Measurements from ENCODE around the gene CEP135.

CEP135 gene, protein sequence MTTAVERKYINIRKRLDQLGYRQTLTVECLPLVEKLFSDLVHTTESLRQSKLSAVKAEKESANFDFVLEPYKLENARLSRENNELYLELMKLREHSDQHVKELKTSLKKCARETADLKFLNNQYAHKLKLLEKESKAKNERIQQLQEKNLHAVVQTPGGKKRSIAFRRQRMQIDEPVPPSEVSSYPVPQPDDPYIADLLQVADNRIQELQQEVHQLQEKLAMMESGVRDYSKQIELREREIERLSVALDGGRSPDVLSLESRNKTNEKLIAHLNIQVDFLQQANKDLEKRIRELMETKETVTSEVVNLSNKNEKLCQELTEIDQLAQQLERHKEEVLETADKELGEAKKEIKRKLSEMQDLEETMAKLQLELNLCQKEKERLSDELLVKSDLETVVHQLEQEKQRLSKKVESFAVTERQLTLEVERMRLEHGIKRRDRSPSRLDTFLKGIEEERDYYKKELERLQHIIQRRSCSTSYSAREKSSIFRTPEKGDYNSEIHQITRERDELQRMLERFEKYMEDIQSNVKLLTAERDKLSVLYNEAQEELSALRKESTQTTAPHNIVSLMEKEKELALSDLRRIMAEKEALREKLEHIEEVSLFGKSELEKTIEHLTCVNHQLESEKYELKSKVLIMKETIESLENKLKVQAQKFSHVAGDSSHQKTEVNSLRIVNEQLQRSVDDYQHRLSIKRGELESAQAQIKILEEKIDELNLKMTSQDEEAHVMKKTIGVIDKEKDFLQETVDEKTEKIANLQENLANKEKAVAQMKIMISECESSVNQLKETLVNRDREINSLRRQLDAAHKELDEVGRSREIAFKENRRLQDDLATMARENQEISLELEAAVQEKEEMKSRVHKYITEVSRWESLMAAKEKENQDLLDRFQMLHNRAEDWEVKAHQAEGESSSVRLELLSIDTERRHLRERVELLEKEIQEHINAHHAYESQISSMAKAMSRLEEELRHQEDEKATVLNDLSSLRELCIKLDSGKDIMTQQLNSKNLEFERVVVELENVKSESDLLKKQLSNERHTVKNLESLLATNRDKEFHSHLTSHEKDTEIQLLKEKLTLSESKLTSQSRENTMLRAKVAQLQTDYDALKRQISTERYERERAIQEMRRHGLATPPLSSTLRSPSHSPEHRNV

DNA sequence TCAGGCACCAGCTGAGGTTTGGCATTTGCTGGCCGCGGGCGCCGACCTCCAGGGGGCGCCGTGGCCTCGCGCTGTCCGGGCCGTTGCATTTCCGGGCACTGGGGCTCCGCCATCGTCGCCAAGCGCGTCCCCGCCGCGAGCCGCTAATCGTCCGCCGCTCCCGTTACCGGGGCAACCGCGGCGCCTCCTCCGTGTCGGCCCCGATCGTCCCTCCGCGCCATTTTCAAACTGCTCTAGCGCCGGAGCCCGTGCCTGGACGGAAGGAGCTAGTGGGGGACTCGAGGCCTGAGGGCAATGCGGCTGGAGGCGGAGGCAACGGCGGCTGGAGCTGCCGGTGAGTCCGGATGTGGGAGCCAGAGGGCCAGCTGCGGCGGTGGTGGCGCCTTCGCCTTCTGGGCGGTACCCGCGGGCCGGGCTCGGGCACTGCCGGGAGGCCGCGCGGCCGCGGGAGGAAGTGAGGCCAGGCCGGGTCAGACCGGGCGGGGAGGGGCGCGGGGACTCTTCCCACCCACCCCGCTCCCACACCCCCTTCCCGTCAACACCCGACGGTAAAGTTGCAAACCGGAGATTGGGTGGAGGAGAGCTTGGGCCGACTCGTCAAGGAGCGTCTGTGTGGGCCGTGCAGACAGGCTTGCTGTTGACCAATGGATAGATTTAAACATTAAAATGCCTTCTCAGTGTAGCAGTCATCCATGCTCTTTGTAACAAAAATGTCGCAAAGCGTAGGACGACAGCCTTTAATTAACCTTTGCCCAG is at the start of gene CEP135:
TSS of gene CEP135 (plus strand) at position 220 of the 756 bp plus-strand sequence. CDS start 3,186 bp downstream, outside the sequence.
- Histone ChIP-seq H3K4me1 (ENCODE audit: control insufficient read depth, insufficient read depth, low read length) (peaks cover 8% of the 10 kb centered on the region), H3K27me3 (ENCODE audit: control insufficient read depth, insufficient read depth, low read length) (no peaks in the 10 kb centered on the region), H3K9ac (ENCODE audit: low read length) (peak within 1 kb of the TSS; percentile 67), H3K36me3 (ENCODE audit: control insufficient read depth, insufficient read depth, low read length) (no peaks in the 10 kb centered on the region), H3K4me3 (ENCODE audit: low read length) (peak within 1 kb of the TSS; percentile 48), H3K9me3 (ENCODE audit: control insufficient read depth, low read length) (no peaks in the 10 kb centered on the region)

DNA sequence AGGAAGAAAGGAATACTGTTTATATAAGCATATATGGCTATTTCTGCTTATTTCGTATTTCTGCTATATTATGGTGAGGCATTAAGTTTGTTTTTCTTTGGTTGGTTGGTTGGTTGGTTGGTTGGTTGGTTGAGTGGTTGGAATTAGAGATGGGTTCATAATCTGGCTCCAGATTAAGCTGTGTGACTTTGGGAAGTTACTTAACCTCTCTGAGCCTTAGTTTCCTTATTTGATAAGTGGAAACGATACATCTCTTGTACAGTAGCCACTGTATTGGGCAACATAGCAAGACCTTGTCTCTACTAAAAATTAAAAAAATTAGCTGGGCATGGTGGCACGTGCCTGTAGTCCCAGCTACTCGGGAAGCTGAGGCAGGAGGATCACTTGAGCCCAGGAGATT is 46.1 kb upstream of the CEP135 start:
- Histone ChIP-seq H3K9ac (ENCODE audit: low read length) (no peak overlapping the region), H3K36me3 (ENCODE audit: control insufficient read depth, insufficient read depth, low read length) (peaks cover 3% of the 10 kb centered on the region), H3K27me3 (ENCODE audit: control insufficient read depth, insufficient read depth, low read length) (no peaks in the 10 kb centered on the region), H3K9me3 (ENCODE audit: control insufficient read depth, low read length) (no peaks in the 10 kb centered on the region), H3K4me1 (ENCODE audit: control insufficient read depth, insufficient read depth, low read length) (no peaks in the 10 kb centered on the region), H3K4me3 (ENCODE audit: low read length) (no peak overlapping the region)

DNA sequence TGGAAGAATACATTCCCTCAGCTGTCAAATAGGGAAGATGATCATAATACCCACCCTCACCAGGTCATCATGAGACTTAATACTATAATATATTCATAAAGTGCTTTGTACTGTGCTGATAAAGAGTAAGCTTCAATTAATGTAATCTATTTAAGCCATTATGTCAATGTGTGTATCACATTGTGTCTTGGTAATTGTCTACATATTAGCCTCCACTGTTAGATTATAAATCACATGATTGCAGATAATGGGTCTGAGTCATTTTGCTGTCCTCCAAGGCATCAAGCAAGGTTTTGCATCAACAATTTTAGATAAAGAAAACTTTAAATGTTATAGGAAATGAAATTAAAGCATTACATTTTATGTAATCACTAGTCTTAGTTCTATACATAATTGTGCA is 45.2 kb upstream of the CEP135 start:
- no peaks in the 10 kb centered on the region for H3K27me3 ChIP-seq (ENCODE audit: control insufficient read depth, insufficient read depth, low read length)
- H3K9ac ChIP-seq (ENCODE audit: low read length), result no peak overlapping the region
- H3K4me3 ChIP-seq (ENCODE audit: low read length), result no peak overlapping the region
- H3K9me3 ChIP-seq (ENCODE audit: control insufficient read depth, low read length), result no peaks in the 10 kb centered on the region
- H3K36me3 ChIP-seq (ENCODE audit: control insufficient read depth, insufficient read depth, low read length), result peaks cover 3% of the 10 kb centered on the region
- no peaks in the 10 kb centered on the region for H3K4me1 ChIP-seq (ENCODE audit: control insufficient read depth, insufficient read depth, low read length)

DNA sequence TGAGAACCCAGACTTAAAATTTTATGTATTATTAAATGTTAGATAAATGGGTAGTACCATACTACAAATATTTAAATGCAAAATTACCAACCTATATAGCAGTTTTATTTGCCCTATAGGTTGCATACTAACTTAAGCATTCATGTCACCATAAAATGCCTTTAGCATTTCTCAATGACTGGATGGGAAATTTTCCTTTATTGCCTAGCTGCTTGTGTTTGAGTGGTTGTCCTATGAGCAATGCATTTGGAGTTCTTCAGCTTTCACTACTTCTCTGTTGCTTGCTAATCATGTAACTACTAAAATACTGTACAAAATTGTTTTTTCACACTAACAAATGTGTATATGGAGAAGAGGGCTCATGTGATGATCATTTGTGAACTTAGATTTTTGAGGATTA is 44.2 kb upstream of the CEP135 start:
- Histone ChIP-seq H3K9ac (ENCODE audit: low read length) (no peak overlapping the region), H3K9me3 (ENCODE audit: control insufficient read depth, low read length) (no peaks in the 10 kb centered on the region), H3K36me3 (ENCODE audit: control insufficient read depth, insufficient read depth, low read length) (peaks cover 3% of the 10 kb centered on the region), H3K4me1 (ENCODE audit: control insufficient read depth, insufficient read depth, low read length) (no peaks in the 10 kb centered on the region), H3K4me3 (ENCODE audit: low read length) (no peak overlapping the region), H3K27me3 (ENCODE audit: control insufficient read depth, insufficient read depth, low read length) (no peaks in the 10 kb centered on the region)

DNA sequence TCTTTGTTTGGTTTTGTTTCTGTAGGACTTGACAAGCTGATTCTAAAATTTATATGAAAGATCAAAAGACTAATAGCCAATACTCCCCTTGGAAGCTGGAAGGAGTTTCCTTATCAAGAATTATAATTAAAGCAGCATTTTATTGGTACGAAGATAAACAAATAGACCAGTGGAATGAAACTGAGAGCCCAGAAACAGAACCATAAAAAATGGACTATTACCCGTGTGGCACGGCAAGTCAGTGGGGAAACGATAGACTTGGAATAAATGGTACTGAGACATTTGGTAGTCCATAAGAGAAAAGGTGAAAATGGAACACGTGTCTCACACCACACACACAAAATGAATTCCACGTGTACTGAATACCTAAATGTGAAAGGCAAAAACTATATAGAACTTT is 42.4 kb upstream of the CEP135 start:
- no peak overlapping the region for H3K4me3 ChIP-seq (ENCODE audit: low read length)
- H3K27me3 ChIP-seq (ENCODE audit: control insufficient read depth, insufficient read depth, low read length), result no peaks in the 10 kb centered on the region
- H3K36me3 ChIP-seq (ENCODE audit: control insufficient read depth, insufficient read depth, low read length), result peaks cover 3% of the 10 kb centered on the region
- H3K4me1 ChIP-seq (ENCODE audit: control insufficient read depth, insufficient read depth, low read length), result no peaks in the 10 kb centered on the region
- no peaks in the 10 kb centered on the region for H3K9me3 ChIP-seq (ENCODE audit: control insufficient read depth, low read length)
- no peak overlapping the region for H3K9ac ChIP-seq (ENCODE audit: low read length)

DNA sequence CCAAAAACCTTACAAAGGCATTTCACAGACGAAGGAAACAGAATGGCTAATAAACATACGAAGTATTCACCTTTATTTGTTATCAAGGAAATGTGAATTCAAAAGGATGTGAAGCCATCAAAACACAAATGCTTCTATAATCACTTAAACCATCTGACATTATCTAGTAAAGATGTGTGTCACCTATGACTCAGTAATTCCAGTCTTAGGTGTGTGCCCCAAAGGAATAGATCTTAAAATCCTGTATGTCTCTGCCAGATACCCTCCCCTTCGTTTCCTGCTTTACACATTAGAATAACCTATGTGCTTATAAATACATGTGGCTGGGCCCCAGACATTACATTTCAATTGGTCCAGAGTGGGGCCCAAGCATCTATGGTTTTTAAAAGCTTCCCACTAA is 41.8 kb upstream of the CEP135 start:
- no peaks in the 10 kb centered on the region for H3K27me3 ChIP-seq (ENCODE audit: control insufficient read depth, insufficient read depth, low read length)
- no peak overlapping the region for H3K9ac ChIP-seq (ENCODE audit: low read length)
- no peak overlapping the region for H3K4me3 ChIP-seq (ENCODE audit: low read length)
- no peaks in the 10 kb centered on the region for H3K4me1 ChIP-seq (ENCODE audit: control insufficient read depth, insufficient read depth, low read length)
- no peaks in the 10 kb centered on the region for H3K9me3 ChIP-seq (ENCODE audit: control insufficient read depth, low read length)
- H3K36me3 ChIP-seq (ENCODE audit: control insufficient read depth, insufficient read depth, low read length), result peaks cover 3% of the 10 kb centered on the region

DNA sequence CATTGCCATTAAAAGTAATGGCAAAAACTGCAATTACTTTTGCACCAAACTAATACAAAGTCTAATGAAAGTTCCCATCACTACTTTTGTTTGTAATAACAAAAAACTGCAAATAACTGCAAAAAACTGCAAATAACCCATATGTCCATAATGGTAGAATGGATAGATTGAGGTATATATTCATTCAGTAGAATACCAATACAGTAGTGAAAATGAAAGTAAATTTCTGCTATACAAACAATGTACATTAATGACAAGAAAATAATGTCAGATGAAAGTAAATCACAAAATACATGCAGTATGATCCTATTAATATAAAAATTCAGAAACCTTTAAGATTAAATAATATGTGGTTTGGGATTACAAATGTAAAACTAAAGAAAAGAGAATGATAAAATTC is 41.3 kb upstream of the CEP135 start:
- Histone ChIP-seq H3K9ac (ENCODE audit: low read length) (no peak overlapping the region), H3K4me1 (ENCODE audit: control insufficient read depth, insufficient read depth, low read length) (no peaks in the 10 kb centered on the region), H3K36me3 (ENCODE audit: control insufficient read depth, insufficient read depth, low read length) (peaks cover 3% of the 10 kb centered on the region), H3K9me3 (ENCODE audit: control insufficient read depth, low read length) (no peaks in the 10 kb centered on the region), H3K4me3 (ENCODE audit: low read length) (no peak overlapping the region), H3K27me3 (ENCODE audit: control insufficient read depth, insufficient read depth, low read length) (no peaks in the 10 kb centered on the region)

DNA sequence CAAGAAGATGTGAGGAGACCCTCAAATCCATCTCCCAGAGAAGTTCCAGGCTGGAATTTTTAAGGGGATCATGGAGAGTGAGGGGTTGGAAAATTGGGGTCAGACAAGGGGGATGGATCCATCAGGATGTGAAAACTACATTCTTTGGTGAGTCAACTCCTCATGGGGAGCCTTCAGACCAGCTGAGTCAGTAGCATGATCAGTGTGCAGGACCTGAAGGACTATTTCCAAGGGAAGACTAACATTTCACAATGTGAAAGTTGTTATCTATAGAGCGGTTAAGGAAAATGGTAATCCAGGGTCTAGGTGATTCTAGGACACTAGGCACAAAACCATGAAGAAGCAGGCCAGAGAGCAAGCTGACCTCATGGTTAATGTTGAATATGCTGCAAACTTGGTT is 38.6 kb upstream of the CEP135 start:
- Histone ChIP-seq H3K27me3 (ENCODE audit: control insufficient read depth, insufficient read depth, low read length) (no peaks in the 10 kb centered on the region), H3K9ac (ENCODE audit: low read length) (no peak overlapping the region), H3K4me1 (ENCODE audit: control insufficient read depth, insufficient read depth, low read length) (no peaks in the 10 kb centered on the region), H3K9me3 (ENCODE audit: control insufficient read depth, low read length) (no peaks in the 10 kb centered on the region), H3K4me3 (ENCODE audit: low read length) (no peak overlapping the region), H3K36me3 (ENCODE audit: control insufficient read depth, insufficient read depth, low read length) (no peaks in the 10 kb centered on the region)

DNA sequence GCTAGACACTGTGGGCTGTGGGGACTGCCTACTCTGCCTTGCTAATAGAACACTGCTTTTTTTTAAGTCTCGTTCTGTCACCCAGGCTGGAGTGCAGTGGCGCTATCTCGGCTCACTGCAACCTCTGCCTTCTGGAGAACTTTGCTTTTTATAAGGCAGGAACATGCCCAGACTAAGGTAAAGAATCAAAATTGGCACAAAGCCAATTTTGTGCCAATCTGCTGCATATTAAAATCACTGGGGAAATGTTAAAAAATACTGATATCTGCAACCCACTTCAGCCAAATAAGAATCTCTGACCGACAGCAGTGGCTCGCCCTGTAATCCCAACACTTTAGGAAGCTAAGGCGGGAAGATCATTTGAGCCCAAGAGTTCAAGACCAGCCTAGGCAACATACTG is 36.5 kb upstream of the CEP135 start:
- Histone ChIP-seq H3K4me1 (ENCODE audit: control insufficient read depth, insufficient read depth, low read length) (no peaks in the 10 kb centered on the region), H3K9me3 (ENCODE audit: control insufficient read depth, low read length) (no peaks in the 10 kb centered on the region), H3K9ac (ENCODE audit: low read length) (no peak overlapping the region), H3K27me3 (ENCODE audit: control insufficient read depth, insufficient read depth, low read length) (no peaks in the 10 kb centered on the region), H3K36me3 (ENCODE audit: control insufficient read depth, insufficient read depth, low read length) (no peaks in the 10 kb centered on the region), H3K4me3 (ENCODE audit: low read length) (no peak overlapping the region)

DNA sequence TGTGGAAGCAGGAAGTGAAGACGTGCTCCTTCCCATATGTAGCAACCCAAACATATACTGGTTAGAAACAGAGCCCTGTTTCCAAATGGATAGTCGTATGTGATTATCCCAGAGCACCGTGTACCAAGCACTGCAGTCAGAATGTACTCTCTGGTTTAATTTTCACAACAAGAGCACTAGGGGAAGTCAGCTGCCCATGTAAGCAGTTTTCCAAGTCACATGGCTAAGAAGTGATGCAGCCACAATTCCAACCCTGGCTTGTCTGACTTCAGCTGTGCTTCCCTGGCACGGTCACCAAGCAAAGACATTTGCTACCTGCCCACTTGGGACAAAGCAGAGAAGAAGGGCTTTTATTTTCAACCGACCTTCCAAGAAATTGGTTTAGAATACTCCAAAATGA is 28.2 kb upstream of the CEP135 start:
- Histone ChIP-seq H3K27me3 (ENCODE audit: control insufficient read depth, insufficient read depth, low read length) (no peaks in the 10 kb centered on the region), H3K9me3 (ENCODE audit: control insufficient read depth, low read length) (no peaks in the 10 kb centered on the region), H3K4me3 (ENCODE audit: low read length) (no peak overlapping the region), H3K4me1 (ENCODE audit: control insufficient read depth, insufficient read depth, low read length) (no peaks in the 10 kb centered on the region), H3K36me3 (ENCODE audit: control insufficient read depth, insufficient read depth, low read length) (no peaks in the 10 kb centered on the region), H3K9ac (ENCODE audit: low read length) (no peak overlapping the region)

DNA sequence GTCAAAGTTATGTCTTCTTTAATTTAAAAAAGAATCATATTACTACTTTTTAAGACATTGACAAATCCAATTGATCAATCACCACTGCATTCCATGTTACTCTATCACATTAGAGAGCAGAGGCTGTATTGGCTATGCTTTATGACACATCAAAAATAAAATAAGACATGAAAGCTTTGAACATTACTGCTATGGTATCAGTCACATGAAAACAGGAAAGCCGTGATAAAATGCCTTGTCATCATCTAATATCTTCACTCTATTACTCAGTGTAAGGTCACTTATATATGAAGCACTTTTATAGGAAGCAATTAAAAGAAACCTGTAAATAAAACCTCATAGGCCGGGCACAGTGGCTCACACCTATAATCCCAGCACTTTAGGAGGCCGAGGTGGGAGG is 27.7 kb upstream of the CEP135 start:
- no peaks in the 10 kb centered on the region for H3K36me3 ChIP-seq (ENCODE audit: control insufficient read depth, insufficient read depth, low read length)

More for the DNA sequence above, 27.7 kb upstream of the CEP135 start:
- no peaks in the 10 kb centered on the region for H3K4me1 ChIP-seq (ENCODE audit: control insufficient read depth, insufficient read depth, low read length)
- H3K9ac ChIP-seq (ENCODE audit: low read length), result no peak overlapping the region
- H3K9me3 ChIP-seq (ENCODE audit: control insufficient read depth, low read length), result no peaks in the 10 kb centered on the region
- H3K4me3 ChIP-seq (ENCODE audit: low read length), result no peak overlapping the region
- H3K27me3 ChIP-seq (ENCODE audit: control insufficient read depth, insufficient read depth, low read length), result no peaks in the 10 kb centered on the region
